GM12891 (cell line): ENCODE results near the gene AFAP1.

Source experiments
- DNase-seq: peaks from one replicate; pipeline ENCODE4 v3.0.0; 2011; ENCODE audit warnings: low spot score; ENCODE audit not compliant: insufficient read length
- FAIRE-seq: peaks from 2 replicates; lab custom pipeline; 2011; peaks lifted over from hg19 to GRCh38; lab: Jason Lieb, UNC
- PAX5 ChIP-seq: IDR thresholded peaks from 2 replicates; pipeline ENCODE4 v1.6.1; 2011; ENCODE audit warnings: low read length, moderate library complexity, mild to moderate bottlenecking; ENCODE audit not compliant: insufficient read depth, severe bottlenecking
- POLR2A ChIP-seq: IDR thresholded peaks from 2 replicates; pipeline ENCODE4 v1.6.1; 2011; ENCODE audit warnings: low read depth, low read length, control low read depth
- POLR2AphosphoS5 ChIP-seq: IDR thresholded peaks from 2 replicates; pipeline ENCODE4 v1.6.1; 2011; ENCODE audit warnings: low read depth, low read length, control low read depth
- POU2F2 ChIP-seq: IDR thresholded peaks from 2 replicates; pipeline ENCODE4 v1.6.1; 2011; ENCODE audit warnings: low read depth, mild to moderate bottlenecking, control low read depth, low read length, moderate library complexity
- SPI1 ChIP-seq: IDR thresholded peaks from 2 replicates; pipeline ENCODE4 v1.6.1; 2011; ENCODE audit warnings: low read depth, low read length, control low read depth
- TAF1 ChIP-seq: IDR thresholded peaks from 2 replicates; pipeline ENCODE4 v1.6.1; 2011; ENCODE audit warnings: low read depth, low read length, control low read depth

AFAP1 gene

DNA sequence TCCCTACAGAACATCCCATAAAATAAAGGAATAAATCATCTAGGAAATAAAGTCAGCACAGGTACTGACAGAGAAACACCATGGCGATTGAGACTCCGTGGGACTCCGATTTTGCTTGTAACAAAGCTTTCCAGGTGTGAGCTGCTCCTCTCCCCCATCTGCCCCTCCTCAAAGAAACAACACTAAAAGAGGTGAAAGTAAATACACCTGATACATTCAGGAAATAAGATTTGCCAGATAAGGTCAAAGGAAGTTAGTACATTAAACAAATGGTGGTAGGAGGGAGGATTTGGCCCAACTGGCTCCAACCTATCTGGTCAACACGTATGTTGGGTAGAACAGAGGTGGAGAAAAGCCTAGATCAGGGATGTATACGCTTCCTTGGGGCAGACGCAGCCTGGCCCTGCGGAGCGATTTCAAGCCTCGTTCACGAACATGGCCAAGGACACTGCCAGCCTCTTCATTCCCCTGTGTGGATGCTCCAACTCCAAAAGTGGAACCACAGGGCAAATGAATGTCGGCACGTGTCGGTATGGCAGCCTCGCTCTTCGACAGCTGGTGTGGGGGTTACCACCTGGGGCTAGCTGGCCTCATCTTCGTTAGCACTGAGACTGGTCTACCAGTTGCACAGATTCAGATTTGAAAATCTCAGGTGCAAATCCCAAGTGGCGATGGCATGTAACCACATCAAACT, 162.5 kb downstream of the AFAP1 start:
- no peak for DNase-seq
- TF ChIP-seq POLR2A, result no peak
- no peak for TF ChIP-seq TAF1
- TF ChIP-seq SPI1, result no peak
- TF ChIP-seq POLR2AphosphoS5, result no peak
- no peak for TF ChIP-seq PAX5
- TF ChIP-seq POU2F2, result no peak
- FAIRE-seq, result no peak

DNA sequence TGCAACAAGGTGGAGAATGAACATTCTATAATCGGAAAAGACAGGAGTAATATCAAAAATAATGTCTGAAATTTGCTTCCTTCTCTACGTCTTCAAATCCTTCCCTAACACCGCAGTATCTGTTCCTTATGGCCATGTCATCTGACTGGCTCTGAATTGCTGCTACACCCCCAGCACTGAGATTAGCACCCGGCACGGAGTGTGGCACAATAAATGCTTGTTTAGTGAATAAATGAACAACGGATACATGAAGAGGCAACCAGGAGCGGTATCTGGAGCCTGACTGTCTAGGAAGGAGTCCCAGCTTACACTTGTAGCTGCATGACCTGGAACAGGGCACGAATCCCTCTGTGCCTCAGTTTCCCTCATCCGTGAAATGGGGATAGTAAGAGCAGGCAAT, 164.3 kb downstream of the AFAP1 start:
- TF ChIP-seq POLR2AphosphoS5, result no peak
- no peak for DNase-seq
- no peak for FAIRE-seq

DNA sequence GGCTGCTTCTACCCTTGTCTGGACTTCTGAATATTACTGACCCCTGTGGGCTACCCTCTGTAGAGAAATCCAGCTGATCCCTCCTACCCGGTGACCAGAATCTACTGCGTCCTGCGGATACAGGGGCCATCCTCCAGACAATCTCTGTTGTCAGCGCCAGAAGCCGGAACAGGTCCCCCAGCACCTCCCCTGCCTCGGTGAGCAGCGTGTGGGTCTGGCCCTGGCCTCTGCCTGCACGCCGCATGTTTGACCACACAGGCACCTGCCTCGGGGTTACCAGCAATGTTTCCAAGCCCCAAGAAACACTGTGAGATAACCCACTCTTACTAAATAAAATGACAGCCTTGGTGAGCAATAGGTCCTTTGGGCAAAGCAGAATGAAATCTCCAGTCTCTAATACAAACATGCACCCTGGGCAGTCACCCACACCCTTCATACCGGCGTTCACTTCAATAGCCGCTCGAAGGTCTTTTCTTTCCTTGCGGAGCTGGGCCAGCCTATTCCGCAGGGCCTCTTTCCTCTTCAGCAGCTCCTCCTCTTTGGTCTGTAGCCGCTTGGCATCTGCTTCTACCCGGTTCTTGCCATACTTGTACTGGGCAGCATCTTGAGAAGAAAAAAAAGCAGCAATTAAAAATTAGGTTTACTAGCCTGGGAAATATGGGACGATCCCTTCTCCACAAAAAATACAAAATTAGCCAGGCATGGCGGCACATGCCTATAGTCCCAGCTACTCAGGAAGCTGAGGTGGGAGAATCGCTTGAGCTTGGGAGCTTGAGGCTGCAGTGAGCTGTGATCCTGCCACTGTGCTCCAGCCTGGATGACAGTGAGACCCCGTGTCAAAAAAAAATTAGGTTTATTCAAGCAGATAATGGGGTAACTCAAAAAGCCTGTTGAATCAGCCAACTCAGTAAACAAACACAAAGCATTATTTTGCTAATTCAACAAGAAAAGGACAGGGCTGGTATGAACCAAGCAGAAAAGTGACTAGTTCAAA, 165.1 kb downstream of the AFAP1 start:
- TF ChIP-seq PAX5 (no peak), POU2F2 (no peak), POLR2A (no peak), TAF1 (no peak), SPI1 (no peak), POLR2AphosphoS5 (no peak)
- FAIRE-seq, result no peak
- DNase-seq, result no peak

DNA sequence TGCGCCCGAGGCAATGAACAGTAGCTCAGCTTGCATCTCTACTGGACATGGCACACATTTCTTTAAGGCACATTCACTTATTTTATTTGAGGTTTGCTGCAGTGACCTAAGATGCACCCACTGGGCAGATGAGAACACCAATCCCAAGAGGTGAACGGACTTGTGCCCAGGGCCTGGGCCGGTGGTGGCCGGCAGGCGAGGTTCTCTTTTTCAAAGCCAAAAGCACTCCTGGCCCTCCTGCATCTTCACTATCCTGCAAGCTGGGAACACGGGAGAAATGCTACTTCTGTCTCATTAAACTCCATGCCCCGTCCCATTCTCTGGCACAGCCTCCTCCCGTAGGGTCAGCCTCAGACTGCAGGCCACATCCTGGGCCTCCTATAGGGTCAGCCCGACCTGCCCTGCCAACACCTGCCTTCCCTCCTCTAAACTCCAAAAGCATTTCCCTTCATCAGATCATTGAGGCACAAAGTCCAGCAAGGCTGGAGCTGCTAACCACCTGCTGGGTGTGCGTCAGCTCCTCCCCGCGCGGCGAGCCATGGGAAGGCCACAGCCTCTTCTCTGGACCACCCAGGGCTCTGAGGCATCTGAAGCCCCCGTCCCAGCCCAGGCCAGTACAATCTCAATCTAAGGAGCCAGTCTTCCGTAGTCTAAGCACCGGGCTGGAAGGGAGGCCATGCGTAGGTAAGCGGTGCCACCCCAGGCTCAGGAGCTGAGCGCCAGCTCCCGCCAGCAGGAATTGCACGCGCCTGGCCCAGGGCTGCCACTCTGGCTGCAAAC, 166.1 kb downstream of the AFAP1 start:
- no peak for DNase-seq
- TF ChIP-seq PAX5 (no peak), POU2F2 (no peak), TAF1 (no peak), POLR2AphosphoS5 (no peak), SPI1 (no peak)
- FAIRE-seq, result no peak

DNA sequence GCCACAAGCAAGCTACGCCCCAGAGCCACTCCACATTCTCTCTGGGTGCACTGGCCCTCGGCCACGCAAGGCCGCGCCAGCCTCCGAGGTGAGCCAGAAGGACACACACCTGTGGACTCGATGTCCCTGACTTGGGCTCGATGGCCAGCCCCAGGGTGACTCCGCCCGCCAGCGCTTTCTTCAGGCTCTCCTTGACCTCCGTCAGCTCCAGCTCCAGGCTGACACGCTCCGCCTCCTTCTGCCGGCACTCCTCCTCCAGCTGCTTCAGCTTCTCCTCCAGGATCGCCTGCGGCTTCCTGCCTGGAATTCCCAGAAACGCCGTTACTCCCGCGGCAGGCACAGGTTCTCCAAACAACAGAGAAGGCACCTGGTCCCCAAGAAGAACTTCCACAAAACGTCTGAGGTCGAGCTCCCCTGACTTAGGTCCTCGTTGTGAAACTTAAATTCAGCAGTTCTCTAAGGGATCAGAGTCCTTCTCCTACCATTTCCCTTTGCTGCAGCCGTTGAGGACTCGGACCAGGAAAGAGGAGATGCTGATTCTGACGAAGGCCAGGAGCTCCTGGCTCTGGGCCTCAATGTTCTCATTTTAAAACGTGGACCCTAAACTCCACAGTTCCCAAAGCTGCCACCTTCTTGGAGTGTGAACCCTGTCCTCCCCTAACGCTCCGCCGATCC, 166.8 kb downstream of the AFAP1 start:
- TF ChIP-seq SPI1 (no peak), POU2F2 (no peak), POLR2AphosphoS5 (no peak), PAX5 (no peak), POLR2A (no peak), TAF1 (no peak)
- FAIRE-seq, result no peak
- DNase-seq, result no peak

DNA sequence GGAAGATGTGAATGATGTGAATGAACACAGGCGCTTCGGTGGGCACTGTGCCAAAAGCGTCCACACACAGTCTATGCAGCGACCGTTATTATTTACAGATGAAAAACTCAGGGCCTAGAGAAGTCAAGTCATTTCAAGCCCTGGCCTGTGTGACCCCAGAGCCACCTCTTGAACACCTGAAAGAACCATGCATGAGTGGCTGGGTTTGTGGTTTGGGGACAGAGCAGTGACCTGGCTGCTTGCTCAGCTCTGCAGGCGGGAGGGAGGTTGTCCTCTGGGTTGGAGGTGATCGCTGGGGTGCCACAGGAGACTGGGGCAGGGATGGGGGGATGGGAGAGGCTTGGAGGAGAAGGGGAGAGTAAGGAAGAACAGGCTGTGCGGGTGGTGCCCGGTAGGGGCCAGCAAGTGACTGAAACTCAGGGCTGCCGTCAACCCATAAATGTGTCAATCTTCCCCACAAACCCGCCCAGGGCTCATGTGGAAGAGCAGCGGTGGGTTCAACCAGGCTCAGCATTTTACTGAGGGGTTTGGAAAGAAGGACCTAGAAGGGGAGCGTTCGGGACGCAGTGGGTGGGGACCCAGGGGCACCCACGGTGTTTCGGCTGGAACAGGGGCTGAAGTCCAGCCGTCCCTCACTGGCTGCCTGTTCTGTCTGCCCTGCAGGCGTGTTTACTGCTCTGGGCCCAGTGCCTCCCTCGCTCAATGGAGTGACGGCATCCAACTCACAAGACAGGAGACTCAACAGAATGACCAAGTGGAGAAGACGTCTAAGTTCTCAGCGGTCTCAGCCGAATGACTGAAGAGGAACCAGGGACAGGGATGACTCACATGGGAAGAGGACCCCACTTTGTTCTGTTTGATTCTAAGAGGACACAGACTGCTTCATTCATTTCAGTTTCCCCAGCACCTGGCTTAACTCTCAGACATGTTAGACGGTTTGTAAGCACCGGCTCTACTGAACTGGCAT, 167.8 kb downstream of the AFAP1 start:
- FAIRE-seq (peak; percentile 95), DNase-seq (peak; percentile 85)

DNA sequence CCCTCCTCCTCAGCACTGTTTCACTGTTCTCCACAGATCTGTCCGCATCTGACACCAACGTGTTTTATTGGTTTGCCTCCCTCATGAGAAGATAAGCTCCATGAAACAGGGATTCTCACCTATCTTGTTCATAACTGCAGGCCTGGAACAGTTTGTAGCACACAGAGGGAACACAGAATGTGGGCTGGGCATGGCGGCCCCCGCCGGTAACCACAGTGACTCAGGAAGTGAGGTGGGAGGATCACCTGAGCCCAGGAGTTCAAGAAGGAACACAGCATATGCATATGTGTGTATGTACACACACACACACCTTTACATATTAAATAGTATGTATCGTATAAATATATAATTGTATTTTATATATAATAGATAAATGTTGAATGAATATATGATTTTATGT, 168.6 kb downstream of the AFAP1 start:
- DNase-seq (no peak), FAIRE-seq (no peak)
- TF ChIP-seq SPI1, result no peak
- peak; percentile 60; the same call in 1 of the 2 replicates for TF ChIP-seq POU2F2
- no peak for TF ChIP-seq PAX5

More for the DNA sequence above, 167.8 kb downstream of the AFAP1 start:
- TF ChIP-seq POLR2AphosphoS5 (peak; percentile 18; the same call in 1 of the 2 replicates), PAX5 (peak; percentile 80), SPI1 (peak; percentile 75), TAF1 (no peak), POLR2A (no peak), POU2F2 (peak; percentile 89; the same call in 1 of the 2 replicates)
